HG02973 (cell line): ENCODE data around the gene ENOSF1.

ENCODE experiments used
- ATAC-seq: cut with Tn5 transposase; IDR thresholded peaks from one replicate; pipeline ENCODE4 v1.9.1; 2021; ENCODE audit warnings: moderate library complexity; ENCODE audit not compliant: unreplicated experiment

Gene ENOSF1

DNA sequence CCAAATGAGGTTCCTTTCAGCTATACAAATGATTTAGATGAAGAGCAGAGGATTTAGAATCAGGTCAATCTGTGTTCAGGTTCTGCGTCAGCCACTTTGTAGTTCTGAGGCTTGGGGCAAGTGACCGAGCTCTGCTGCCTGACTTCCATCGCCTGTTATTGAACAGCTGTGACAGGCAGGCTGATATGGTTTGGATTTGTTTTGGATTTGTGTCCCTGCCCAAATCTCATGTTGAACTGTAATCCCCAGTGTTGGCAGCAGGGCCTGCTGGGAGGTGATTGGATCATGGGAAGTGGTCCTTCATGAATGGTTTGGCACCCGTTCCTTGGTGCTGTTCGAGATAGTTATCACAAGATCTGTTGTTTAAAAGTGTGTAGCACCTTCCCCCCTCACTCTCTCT is 36.4 kb downstream of the ENOSF1 start:
- ATAC-seq = no peak

DNA sequence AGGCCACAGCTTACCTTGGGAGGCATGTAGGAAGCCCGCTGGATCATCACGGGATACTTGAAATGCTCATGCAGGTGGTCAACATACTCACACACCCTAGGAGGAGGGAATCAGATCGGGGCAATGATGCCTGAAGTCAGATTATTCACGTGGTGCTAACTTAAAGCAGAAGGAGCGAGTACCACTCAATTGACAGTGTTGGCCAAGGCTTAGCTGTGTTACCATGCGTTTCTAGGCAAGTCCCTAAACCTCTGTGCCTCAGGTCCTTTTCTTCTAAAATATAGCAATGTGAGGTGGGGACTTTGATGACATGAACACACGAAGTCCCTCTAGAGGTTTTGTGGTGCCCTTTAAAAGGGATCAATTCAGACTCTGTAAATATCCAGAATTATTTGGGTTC is 37.1 kb downstream of the ENOSF1 start:
- no peak for ATAC-seq

DNA sequence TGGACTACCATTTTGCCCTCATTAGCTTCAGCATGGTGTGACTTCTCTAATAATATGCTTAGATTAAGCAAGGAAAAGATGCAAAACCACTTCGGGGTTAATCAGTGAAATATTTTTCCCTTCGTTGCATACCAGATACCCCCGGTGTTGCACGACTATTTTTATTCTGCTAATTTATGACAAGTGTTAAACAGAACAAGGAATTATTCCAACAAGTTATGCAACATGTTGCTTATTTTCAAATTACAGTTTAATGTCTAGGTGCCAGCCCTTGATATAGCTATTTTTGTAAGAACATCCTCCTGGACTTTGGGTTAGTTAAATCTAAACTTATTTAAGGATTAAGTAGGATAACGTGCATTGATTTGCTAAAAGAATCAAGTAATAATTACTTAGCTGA is 38.7 kb downstream of the ENOSF1 start:
- no peak for ATAC-seq

DNA sequence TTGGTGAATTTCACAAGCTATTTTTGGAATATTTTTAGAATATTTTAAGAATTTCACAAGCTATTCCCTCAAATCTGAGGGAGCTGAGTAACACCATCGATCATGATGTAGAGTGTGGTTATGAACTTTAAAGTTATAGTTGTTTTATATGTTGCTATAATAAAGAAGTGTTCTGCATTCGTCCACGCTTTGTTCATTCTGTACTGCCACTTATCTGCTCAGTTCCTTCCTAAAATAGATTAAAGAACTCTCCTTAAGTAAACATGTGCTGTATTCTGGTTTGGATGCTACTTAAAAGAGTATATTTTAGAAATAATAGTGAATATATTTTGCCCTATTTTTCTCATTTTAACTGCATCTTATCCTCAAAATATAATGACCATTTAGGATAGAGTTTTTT is 39.1 kb downstream of the ENOSF1 start:
- ATAC-seq = no peak

DNA sequence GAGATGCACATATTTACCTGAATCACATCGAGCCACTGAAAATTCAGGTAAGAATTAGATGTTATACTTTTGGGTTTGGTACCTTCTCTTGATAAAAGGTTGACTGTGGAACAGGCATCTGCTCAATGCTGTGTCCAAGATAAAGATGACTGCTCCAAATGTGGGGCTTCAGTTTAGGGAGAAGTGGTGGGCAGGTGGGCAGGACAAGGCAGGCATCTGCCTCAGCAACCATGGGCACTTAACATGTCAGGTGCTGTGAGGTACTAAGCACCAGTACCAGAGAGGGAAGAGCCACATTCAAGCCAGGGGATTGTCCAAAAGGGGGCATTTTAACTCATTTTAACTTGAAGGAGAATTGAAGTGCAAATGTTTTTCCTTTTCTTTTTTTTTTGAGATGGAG is 41.0 kb downstream of the ENOSF1 start:
- ATAC-seq = no peak

DNA sequence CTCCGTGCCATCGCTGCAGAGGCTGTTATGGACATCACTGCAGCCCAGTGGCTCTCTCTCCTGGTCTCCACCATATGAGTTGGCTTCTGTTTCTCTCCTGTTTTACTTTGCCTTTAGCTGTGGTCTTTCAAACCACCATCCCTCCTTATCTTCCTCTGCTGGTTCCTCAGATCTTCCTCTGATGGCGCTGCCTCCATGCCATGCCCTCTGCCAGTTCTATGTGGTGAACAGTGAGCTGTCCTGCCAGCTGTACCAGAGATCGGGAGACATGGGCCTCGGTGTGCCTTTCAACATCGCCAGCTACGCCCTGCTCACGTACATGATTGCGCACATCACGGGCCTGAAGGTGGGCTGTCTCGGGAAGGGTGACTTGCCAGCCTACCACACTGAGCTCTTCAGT is 41.9 kb downstream of the ENOSF1 start:
- no peak for ATAC-seq

DNA sequence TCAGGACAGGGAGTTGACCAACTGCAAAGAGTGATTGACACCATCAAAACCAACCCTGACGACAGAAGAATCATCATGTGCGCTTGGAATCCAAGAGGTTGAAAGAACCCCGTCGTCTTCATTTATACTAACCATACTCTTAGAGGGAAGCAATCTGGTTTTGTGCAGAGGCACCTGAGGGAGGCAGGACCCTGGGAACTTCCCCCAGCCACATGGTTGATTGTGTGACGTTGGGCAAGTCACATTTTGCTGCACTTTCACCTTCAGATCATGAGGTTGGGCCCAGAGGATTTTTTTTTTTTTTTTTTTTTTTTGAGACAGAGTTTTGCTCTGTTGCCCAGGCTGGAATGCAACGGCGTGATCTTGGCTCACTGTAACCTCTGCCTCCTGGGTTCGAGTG is 43.4 kb downstream of the ENOSF1 start:
- no peak for ATAC-seq

DNA sequence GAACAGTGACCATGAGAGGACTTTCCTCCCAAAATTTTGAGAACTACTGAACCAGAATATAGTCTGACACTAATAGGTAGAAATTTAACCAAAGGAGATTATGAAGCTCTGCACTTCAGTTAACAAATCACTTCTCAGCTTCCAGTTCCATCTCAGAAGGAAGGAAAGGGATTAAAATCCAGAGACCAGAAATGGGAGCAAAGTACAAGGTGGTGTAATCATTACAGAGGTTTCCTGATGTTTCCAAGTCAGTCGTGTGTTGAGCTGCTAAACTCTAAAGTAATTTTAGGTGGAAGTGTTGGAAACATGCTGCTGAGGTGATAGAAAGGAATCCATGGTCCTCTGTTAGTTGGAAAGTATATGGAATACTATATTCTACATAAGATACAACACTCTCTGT is 44.2 kb downstream of the ENOSF1 start:
- no peak for ATAC-seq

DNA sequence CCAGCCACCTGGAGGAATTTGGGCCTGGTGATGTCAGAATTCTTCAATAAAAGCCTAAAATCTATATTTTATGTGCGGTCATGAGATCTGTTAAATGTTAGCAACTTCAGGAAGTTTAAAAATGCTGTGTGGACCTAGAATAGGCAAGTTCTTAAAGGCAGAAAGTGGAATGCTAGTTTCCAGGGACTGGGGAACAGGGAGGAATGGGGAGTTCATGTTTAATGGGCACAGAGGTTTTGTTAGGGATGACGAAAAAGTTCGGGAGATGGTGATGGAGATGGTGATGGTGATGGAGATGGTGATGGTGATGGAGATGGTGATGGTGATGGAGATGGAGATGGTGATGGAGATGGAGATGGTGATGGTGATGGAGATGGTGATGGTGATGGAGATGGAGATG is 45.8 kb downstream of the ENOSF1 start:
- no peak for ATAC-seq

DNA sequence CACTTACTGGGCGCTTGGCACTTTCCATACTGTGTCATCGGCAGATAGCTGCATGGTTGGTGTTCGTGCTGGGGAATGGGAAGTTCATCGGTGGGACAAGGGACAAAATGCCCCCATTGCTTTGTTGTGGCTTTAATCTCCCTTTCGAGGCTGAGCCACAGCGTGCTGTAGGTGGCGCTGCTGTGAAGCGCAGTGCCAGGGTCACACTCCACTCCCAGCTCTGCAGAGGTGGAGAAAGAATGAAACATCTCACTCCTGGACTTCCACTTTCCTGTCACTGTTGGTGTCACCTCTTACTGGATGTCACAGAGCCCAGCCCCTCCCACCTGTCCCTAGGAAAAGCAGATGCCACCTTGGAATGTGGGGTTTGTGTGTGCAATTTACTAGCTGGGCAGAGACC is 46.3 kb downstream of the ENOSF1 start:
- no peak for ATAC-seq

DNA sequence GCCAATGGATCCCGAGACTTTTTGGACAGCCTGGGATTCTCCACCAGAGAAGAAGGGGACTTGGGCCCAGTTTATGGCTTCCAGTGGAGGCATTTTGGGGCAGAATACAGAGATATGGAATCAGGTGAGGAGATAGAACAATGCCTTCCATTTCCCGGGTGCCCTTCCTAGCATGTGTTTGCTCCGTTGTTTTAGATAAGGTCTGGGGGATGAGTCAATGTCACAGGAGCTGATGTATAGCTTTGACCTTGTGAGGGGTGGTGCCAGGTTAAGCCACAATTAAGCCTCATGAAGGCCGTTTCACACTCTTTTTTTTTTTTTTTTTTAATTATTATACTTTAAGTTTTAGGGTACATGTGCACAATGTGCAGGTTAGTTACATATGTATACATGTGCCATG is 50.2 kb downstream of the ENOSF1 start:
- ATAC-seq = no peak

DNA sequence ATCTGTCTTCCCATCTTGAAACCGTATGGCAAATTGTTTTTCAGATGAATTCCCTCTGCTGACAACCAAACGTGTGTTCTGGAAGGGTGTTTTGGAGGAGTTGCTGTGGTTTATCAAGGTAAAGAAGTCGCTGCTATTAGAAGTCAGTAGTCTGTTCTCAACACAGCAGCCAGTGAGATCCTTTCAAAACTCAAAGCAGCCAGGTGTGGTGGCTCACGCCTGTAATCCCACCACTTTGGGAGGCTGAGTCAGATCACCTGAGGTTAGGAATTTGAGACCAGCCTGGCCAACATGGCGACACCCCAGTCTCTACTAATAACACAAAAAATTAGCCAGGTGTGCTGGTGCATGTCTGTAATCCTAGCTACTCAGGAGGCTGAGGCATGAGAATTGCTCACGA is 52.8 kb downstream of the ENOSF1 start:
- no peak for ATAC-seq

DNA sequence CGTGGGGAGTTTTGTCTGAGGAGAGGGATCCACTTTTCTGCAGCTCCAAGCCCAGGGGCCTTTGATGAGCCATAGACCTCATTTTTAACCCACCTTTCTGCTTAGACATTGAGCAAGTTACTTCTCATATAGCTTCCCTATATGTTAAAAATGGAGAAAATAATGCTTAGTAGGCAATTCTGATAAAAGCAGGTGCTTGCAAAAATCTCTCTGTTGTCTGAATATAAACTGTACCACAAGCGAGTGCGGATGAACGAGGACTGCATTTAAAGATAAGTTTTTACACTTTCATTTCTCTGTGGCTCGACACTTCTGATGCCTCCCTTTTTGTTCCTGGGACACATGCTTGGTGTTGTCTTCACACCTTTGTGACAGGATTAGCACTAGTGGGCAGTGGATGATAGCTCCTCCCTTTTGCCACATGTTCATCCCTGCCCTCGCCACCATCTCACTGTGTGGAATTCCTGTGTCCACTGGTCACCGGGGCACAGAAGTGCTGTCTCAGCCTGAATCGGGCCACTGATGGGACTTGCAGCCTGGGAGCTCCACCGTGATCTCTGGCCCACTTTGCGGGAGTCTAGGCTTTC is 53.4 kb downstream of the ENOSF1 start:
- no peak for ATAC-seq

DNA sequence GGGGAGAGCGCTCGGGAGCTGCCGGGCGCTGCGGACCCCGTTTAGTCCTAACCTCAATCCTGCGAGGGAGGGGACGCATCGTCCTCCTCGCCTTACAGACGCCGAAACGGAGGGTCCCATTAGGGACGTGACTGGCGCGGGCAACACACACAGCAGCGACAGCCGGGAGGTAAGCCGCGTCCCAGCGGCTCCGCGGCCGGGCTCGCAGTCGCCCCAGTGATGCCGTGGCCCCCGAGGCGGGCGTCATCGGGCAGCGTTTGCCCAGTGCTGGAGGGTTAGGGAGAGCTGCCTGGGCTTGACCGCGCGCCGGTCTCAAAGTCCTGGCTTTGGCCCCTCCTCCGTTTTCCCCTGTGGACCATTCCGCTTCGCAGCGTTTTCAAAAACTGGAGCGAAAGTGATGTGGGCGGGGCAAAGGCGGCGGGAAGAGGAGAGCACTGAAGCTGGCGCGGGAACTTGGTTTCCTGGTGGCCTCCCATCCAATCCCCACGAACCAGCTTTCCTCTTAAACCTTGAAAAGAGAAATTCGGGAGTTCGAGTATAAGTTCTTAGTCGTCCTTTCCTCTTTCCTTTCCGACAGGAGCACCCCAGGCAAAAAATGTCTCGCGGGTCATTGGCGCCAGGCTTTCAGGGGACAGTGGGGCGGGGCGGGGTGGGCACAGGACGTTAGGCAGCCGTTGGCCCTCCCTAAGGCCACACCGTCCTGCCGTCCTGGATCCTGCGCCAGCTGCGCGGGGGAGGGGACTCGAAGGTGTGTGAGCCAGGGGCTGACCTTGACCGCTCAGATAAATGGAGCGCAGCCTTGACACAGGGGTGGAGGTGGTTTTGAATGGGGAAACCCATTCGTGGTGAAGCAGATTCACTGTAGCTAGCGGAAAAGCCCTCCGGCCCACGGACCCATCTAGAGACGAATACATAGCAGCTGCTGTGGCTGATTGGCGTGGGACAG is 54.2 kb downstream of the ENOSF1 start:
- ATAC-seq = peak; percentile 47

DNA sequence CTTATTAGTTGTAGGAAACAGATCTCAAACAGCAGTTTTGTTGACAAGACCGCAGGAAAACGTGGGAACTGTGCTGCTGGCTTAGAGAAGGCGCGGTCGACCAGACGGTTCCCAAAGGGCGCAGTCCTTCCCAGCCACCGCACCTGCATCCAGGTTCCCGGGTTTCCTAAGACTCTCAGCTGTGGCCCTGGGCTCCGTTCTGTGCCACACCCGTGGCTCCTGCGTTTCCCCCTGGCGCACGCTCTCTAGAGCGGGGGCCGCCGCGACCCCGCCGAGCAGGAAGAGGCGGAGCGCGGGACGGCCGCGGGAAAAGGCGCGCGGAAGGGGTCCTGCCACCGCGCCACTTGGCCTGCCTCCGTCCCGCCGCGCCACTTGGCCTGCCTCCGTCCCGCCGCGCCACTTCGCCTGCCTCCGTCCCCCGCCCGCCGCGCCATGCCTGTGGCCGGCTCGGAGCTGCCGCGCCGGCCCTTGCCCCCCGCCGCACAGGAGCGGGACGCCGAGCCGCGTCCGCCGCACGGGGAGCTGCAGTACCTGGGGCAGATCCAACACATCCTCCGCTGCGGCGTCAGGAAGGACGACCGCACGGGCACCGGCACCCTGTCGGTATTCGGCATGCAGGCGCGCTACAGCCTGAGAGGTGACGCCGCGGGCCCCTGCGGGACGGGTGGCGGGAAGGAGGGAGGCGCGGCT is 55.0 kb downstream of the ENOSF1 start, which contains the start of gene TYMS:
Gene TYMS (plus strand): TSS at position 343 of the 690 bp plus-strand sequence. CDS start 90 bp downstream, at position 433.
- peak; percentile 36 for ATAC-seq

DNA sequence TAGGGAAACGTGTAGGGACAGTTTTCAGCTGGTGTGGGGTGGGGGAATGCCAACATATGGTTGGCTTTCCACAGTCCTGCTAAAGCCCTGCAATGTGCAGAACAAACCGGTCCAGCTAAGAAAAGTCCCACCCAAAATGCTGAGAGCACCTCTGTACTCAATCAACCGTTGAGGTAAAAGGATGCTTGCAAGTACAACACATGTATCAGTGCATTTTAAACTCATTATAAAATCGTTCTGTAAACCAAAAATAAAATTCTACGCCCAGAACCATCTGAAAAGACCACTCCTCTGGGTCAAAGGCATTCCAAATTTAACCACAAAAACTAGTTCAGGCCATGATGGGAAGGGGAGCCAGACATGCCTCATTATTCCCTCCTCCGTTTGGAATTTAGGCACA is 57.0 kb downstream of the ENOSF1 start:
- ATAC-seq = no peak

DNA sequence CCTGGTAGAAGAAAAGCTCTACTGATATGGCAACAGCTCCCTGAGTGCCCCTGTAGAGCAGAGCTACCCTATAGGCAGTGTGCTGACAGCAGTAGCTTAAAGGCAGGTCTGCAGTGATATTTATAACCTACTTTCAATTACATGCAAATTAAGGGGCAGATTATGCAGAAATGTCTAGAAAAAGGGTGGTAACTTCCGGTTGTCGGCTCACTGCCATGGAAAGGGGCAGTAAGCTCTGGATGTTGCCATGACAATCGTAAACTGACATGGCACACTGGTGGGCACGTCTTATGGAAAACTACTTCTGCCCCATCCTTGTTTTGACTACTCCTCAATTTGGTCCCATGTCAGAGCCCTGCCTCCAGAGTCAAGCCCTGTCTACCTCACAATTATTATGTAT is 57.8 kb downstream of the ENOSF1 start:
- no peak for ATAC-seq

DNA sequence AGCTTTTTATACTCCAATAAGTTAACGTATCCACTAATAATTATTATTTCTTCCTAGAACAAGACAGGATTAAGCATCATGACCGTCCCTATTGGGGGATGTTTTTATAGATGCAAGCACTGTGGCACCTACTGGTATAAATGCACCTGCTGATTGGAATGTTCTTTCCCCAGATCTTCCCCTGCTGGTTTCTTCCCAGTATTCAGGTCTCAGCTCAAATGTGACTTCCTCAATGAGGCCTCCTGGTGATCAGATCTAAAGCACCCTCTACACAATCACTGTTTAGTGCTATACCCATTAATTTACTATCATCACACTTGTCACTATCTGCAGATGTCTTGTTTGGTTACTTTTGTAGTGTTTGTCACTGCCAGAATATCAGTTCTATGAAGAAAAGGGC is 58.9 kb downstream of the ENOSF1 start:
- no peak for ATAC-seq

DNA sequence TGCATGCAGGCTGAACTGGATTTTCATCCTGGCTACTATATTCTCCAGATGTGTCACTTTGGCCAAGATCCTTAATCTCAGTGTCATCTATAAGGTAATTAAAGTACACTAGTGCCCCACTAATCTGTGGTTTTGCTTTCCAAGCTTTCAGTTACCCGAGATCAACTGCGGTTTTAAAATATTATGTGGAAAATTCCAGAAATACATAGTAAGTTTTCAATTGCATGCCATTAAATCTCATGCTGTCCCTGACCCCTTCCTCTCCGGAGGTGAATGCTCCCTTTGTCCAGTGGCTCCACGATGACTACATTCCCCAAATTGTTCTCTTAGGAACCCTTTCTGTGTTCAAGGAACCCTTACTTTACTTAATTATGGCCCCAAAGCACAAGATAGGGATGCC is 60.3 kb downstream of the ENOSF1 start:
- no peak for ATAC-seq

DNA sequence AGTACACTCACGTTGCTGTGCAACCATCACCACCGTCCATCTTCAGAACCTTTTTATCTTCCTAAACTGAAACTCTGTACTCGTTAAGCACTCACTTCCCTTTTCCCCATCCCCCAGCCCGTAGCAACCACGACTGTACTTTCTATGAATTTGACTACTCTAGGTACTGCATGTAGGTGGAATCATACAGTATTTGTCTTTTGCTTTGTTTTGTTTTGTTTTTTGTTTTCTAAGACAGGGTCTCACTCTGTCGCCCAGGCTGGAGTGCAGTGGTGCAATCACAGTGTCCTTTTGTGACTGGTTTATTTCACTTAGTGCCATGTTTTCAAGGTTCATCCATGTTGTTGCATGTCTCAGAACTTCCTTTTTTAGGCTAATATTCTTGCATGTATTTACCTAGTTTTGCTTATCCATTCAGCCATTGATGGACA is 62.0 kb downstream of the ENOSF1 start:
- peak; percentile 96 for ATAC-seq

DNA sequence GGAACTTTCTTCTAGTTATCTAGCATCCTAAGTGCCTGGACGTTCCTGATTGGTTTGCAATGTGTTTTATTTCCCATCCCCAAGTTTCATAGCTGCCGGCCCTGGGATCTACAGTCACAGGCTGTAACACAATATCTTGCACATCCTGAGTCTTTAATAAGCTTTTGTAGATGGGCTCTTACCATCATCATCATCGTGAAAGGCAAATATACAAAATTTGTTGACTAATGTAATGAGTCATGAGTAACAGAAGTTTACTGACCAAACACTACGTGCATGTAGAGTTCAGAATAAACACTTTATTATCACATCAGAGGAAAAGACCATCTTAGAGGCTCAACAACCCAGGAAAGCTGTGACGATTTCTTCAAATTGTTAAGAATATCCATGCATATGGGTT is 63.1 kb downstream of the ENOSF1 start:
- no peak for ATAC-seq

DNA sequence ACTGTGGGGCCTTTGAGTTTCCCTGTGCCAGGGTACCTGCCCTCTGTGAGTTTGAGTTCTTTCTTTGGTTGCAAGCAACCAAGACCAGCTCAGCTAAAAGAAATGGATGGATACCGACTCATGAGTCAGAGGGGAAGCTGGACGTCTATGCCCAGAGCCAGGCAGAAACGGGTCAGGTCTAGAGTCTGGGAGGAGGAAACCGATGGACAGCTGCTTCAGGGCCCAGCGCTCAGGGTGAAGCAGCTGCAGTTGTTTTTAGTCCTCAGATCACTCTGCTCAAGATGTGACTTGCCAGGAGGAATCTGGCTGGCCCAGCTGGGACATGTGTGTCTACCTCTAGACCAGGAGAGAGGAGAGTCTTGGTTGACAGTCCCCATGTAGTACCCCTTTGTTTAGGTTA is 65.1 kb downstream of the ENOSF1 start:
- ATAC-seq = no peak
